Small intestine (tissue), 7 donors: ENCODE measurements around the gene ZMAT2. TPM values are rescaled to one million over a fixed set of nuclear protein-coding genes. Genes with fewer than 3 reads are reported as not detected.
"Not testable (repeated sequence)": the region's sequence is repeated elsewhere in the genome, so short reads cannot be mapped to it uniquely, and the experiment has no call there.

ENCODE experiments used
- DNase-seq, 2 donors: peaks; one replicate each; pipeline versions ENCODE4 v3.0.0 to v3.0.0-alpha.2; 2013
- FAIRE-seq: peaks from 2 replicates; lab custom pipeline; 2012; peaks lifted over from hg19 to GRCh38; lab: Jason Lieb, UNC
- H3K27ac ChIP-seq, 3 donors: one replicate each; pipeline ENCODE4 v1.5.1; 2013; ENCODE audit warnings: low read length in 2 of 3, mild to moderate bottlenecking in 2 of 3, control low read depth in 1 of 3, inconsistent platforms in 1 of 3, low read depth in 1 of 3, moderate library complexity in 1 of 3
- H3K27me3 ChIP-seq, 3 donors: one replicate each; pipeline ENCODE4 v1.6.1; 2013; ENCODE audit warnings: low read length in 3 of 3, inconsistent platforms in 1 of 3; ENCODE audit not compliant: control insufficient read depth in 3 of 3, insufficient read depth in 3 of 3
- H3K36me3 ChIP-seq, 3 donors: one replicate each; pipeline ENCODE4 v1.6.1; 2013; ENCODE audit warnings: low read length in 3 of 3, inconsistent platforms in 1 of 3, low read depth in 1 of 3, mild to moderate bottlenecking in 1 of 3, moderate library complexity in 1 of 3; ENCODE audit not compliant: control insufficient read depth in 3 of 3, insufficient read depth in 2 of 3
- H3K4me1 ChIP-seq, 3 donors: one replicate each; pipeline ENCODE4 v1.6.1; 2013; ENCODE audit warnings: low read length in 2 of 3, inconsistent platforms in 1 of 3, low read depth in 1 of 3, mild to moderate bottlenecking in 1 of 3, moderate library complexity in 1 of 3; ENCODE audit not compliant: control insufficient read depth in 3 of 3, insufficient read depth in 2 of 3
- H3K4me3 ChIP-seq, 3 donors: one replicate each; pipeline ENCODE4 v1.5.1; 2013; ENCODE audit warnings: low read length in 3 of 3, control low read depth in 1 of 3, inconsistent platforms in 1 of 3, low read depth in 1 of 3, mild to moderate bottlenecking in 1 of 3, moderate library complexity in 1 of 3
- H3K9me3 ChIP-seq, 2 donors: one replicate each; pipeline ENCODE4 v1.6.1; 2013; ENCODE audit warnings: low read depth in 1 of 2, low read length in 1 of 2; ENCODE audit not compliant: control insufficient read depth in 2 of 2, insufficient read depth in 1 of 2
- WGBS, 3 donors: extraction: QIAGEN DNeasy Blood & Tissue Kit; methylation state at CpG; one replicate each; pipeline ENCODE4 v1.1.7; 2013; 5-methylcytosine and 5-hydroxymethylcytosine counted together
- polyA plus RNA-seq, 4 donors: library from polyadenylated mRNA; stranded (reverse) in 3 of 4; unstranded in 1 of 4; fragments of 200-250 nt in 3 of 4; fragments of 120-200 nt in 1 of 4; gene quantifications; one replicate each; pipeline versions ENCODE4 v1.2.1 to v1.2.3, GENCODE V29; 2013
- donor health status: healthy with polysubstance abuse.
- donor health status: control.
- donor health status: control.
- donor health status: Bipolar disorder and iron deficiency.
- donor health status: healthy.

The ZMAT2 gene
- polyA plus RNA-seq, 4 donors = 50.3 to 79.2 (median 61.8) TPM

- no peak overlapping the region for H3K27ac ChIP-seq
These were observed 11.5 kb downstream of the ZMAT2 start for GRCh38 chr5:140711794-140712193.

GRCh38 chr5:140713562-140714094, 13.4 kb downstream of the ZMAT2 start:
- no peaks in the 10 kb centered on the region for H3K36me3 ChIP-seq
- DNase-seq (no peak), FAIRE-seq (no peak)
- H3K9me3 ChIP-seq = no peaks in the 10 kb centered on the region
- H3K4me1 ChIP-seq = no peaks in the 10 kb centered on the region
- no peak overlapping the region for H3K27ac ChIP-seq
- H3K4me3 ChIP-seq = no peak overlapping the region
- 85 to 95% (median 89%) methylated on average over 1 of the region's 1 CpG for WGBS, 3 donors
- no peaks in the 10 kb centered on the region for H3K27me3 ChIP-seq

More at GRCh38 chr5:140711794-140712193, 11.5 kb downstream of the ZMAT2 start:
- no peaks in the 10 kb centered on the region for H3K9me3 ChIP-seq
- DNase-seq = no peak
- WGBS, 3 donors = 50 to 89% (median 71%) methylated on average over 1 of the region's 1 CpG
- no peaks in the 10 kb centered on the region for H3K36me3 ChIP-seq
- no peak overlapping the region for H3K4me3 ChIP-seq
- H3K27me3 ChIP-seq = no peaks in the 10 kb centered on the region
- FAIRE-seq = no peak
- no peaks in the 10 kb centered on the region for H3K4me1 ChIP-seq

GRCh38 chr5:140716238-140716637, 16.0 kb downstream of the ZMAT2 start:
- not testable (repeated sequence) for H3K4me3 ChIP-seq, FAIRE-seq, DNase-seq, H3K4me1 ChIP-seq, H3K27ac ChIP-seq, H3K9me3 ChIP-seq, H3K36me3 ChIP-seq, H3K27me3 ChIP-seq
- 91 to 96% (median 92%) methylated on average over 2 of the region's 2 CpGs for WGBS, 3 donors

- peak overlapping the region in 2 of 3 donors; percentile 45 to 62 for H3K27ac ChIP-seq
- DNase-seq (no peak), FAIRE-seq (no peak)
- WGBS, 3 donors = 30 to 73% (median 51%) methylated on average over 7 of the region's 7 CpGs
- H3K36me3 ChIP-seq = no peaks in the 10 kb centered on the region
- peak overlapping the region in 1 of 3 donors; percentile 23 for H3K4me3 ChIP-seq
- H3K4me1 ChIP-seq = no peaks in the 10 kb centered on the region
- peaks cover 0 to 2% (median 0%) of the 10 kb centered on the region in 3 donors for H3K27me3 ChIP-seq
- no peaks in the 10 kb centered on the region for H3K9me3 ChIP-seq
These were observed 18.0 kb downstream of the ZMAT2 start for GRCh38 chr5:140718266-140718592.

- not testable (repeated sequence) for H3K27ac ChIP-seq, H3K27me3 ChIP-seq, FAIRE-seq, DNase-seq, H3K36me3 ChIP-seq, H3K4me3 ChIP-seq, H3K4me1 ChIP-seq, H3K9me3 ChIP-seq
- 63 to 67% (median 67%) methylated on average over 6 of the region's 6 CpGs for WGBS, 3 donors
These were observed 20.5 kb downstream of the ZMAT2 start for GRCh38 chr5:140720738-140721137.

GRCh38 chr5:140721395-140721794, 21.1 kb downstream of the ZMAT2 start:
- FAIRE-seq, H3K4me3 ChIP-seq, H3K36me3 ChIP-seq, H3K27ac ChIP-seq, H3K27me3 ChIP-seq, H3K9me3 ChIP-seq, DNase-seq, H3K4me1 ChIP-seq: not testable (repeated sequence)
- WGBS, 3 donors = 78 to 83% (median 79%) methylated on average over 5 of the region's 5 CpGs

- WGBS, 3 donors = 10 to 13% (median 12%) methylated on average over 23 of the region's 23 CpGs
- peaks cover 0 to 6% (median 0%) of the 10 kb centered on the region in 3 donors for H3K27me3 ChIP-seq
These were observed 25.7 kb downstream of the ZMAT2 start for GRCh38 chr5:140725799-140726471.

GRCh38 chr5:140733098-140733497, 32.9 kb downstream of the ZMAT2 start:
- WGBS, 3 donors = 63 to 69% (median 68%) methylated on average over 4 of the region's 4 CpGs

More at GRCh38 chr5:140725799-140726471, 25.7 kb downstream of the ZMAT2 start:
- no peaks in the 10 kb centered on the region for H3K4me1 ChIP-seq
- DNase-seq (peak; percentile 68 to 79), FAIRE-seq (no peak)
- no peaks in the 10 kb centered on the region for H3K9me3 ChIP-seq
- H3K36me3 ChIP-seq = no peaks in the 10 kb centered on the region
- no peak overlapping the region for H3K4me3 ChIP-seq
- no peak overlapping the region for H3K27ac ChIP-seq

More at GRCh38 chr5:140733098-140733497, 32.9 kb downstream of the ZMAT2 start:
- no peaks in the 10 kb centered on the region for H3K4me1 ChIP-seq
- no peak overlapping the region for H3K4me3 ChIP-seq
- peaks cover 0 to 3% (median 0%) of the 10 kb centered on the region in 3 donors for H3K27me3 ChIP-seq
- DNase-seq (no peak), FAIRE-seq (no peak)
- no peak overlapping the region for H3K27ac ChIP-seq
- peaks cover 0 to 2% of the 10 kb centered on the region in 2 donors for H3K9me3 ChIP-seq
- no peaks in the 10 kb centered on the region for H3K36me3 ChIP-seq
